Neural crest cell (in vitro differentiated cells): Measurements from ENCODE around the gene PRR13. TPM values are rescaled to one million over a fixed set of nuclear protein-coding genes. Genes with fewer than 3 reads are reported as not detected.
"Not testable (repeated sequence)": the region's sequence is repeated elsewhere in the genome, so short reads cannot be mapped to it uniquely, and the experiment has no call there.

Experiments
- DNase-seq: peaks from one replicate; pipeline ENCODE4 v3.0.0; 2021; ENCODE audit warnings: low read depth, mixed read lengths, low spot score
- H3K27ac Mint-ChIP-seq: one replicate; pipeline ENCODE4 v1.8.0; 2021; ENCODE audit warnings: mild to moderate bottlenecking, mixed read lengths; ENCODE audit not compliant: unreplicated experiment
- H3K27me3 Mint-ChIP-seq: 2 replicates; pipeline ENCODE4 v1.8.0; 2021; ENCODE audit warnings: low read depth, mild to moderate bottlenecking, mixed read lengths
- H3K36me3 Mint-ChIP-seq: 2 replicates; pipeline ENCODE4 v1.8.0; 2021; ENCODE audit warnings: low read depth, mild to moderate bottlenecking, mixed read lengths
- H3K4me1 Mint-ChIP-seq: 2 replicates; pipeline ENCODE4 v1.8.0; 2021; ENCODE audit warnings: mixed read lengths
- H3K4me3 Mint-ChIP-seq: one replicate; pipeline ENCODE4 v1.8.0; 2021; ENCODE audit warnings: mild to moderate bottlenecking, mixed read lengths
- H3K9me3 Mint-ChIP-seq: 2 replicates; pipeline ENCODE4 v1.8.0; 2021; ENCODE audit warnings: mixed read lengths
- total RNA-seq: library from RNA; stranded (reverse); gene quantifications from 2 replicates; pipeline ENCODE4 v1.2.1, GENCODE V29; 2021
- TF ChIP-seq, protein P1 (sequence below): fragments of 200-600 bp; sonication (generic); conservative IDR thresholded peaks from 2 replicates; pipeline ENCODE4 v1.5.0; 2021; ENCODE audit warnings: antibody characterized with exemption, mild to moderate bottlenecking

Gene PRR13
- total RNA-seq, 1 donor from 2014 or later = 82.8 TPM

DNA sequence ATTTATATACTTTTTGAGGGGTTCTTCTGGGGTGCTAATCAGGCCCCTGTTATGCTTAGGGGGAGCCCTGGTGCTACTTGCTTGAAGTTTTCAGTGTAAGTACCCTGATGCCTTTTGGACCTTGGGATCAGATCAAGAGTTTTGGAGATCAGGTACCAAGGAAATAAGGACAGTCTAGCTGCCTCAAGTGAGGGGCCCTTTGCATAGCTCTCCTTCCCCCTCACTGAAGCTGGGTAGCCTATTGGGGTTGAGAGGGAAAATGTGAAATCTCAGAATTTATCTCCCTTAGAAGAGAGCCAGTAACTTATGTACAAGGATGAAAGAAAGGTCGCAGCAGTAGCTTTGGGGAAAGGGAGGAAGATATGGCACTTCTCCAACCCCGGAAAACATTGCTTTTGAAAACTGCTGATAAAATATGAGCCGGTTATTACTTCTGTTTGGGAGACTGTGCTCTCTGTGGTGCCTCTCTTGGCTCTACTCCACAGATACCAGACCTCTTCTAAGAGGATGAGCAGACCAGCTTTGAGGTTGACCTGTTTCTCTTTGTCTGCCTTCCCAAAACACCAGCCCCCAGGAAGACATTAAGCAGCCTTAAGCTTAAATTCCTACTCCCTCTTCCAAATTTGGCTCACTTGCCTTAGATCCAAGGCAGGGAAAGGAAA is 26.6 kb upstream of the PRR13 start:
- Mint-ChIP-seq H3K9me3 (no peaks in the 10 kb centered on the region), H3K36me3 (peaks cover 12% of the 10 kb centered on the region), H3K4me3 (no peak overlapping the region), H3K4me1 (peaks cover 46% of the 10 kb centered on the region), H3K27me3 (no peaks in the 10 kb centered on the region), H3K27ac (peak overlapping the region; percentile 70)
- TF ChIP-seq, protein P1, sequence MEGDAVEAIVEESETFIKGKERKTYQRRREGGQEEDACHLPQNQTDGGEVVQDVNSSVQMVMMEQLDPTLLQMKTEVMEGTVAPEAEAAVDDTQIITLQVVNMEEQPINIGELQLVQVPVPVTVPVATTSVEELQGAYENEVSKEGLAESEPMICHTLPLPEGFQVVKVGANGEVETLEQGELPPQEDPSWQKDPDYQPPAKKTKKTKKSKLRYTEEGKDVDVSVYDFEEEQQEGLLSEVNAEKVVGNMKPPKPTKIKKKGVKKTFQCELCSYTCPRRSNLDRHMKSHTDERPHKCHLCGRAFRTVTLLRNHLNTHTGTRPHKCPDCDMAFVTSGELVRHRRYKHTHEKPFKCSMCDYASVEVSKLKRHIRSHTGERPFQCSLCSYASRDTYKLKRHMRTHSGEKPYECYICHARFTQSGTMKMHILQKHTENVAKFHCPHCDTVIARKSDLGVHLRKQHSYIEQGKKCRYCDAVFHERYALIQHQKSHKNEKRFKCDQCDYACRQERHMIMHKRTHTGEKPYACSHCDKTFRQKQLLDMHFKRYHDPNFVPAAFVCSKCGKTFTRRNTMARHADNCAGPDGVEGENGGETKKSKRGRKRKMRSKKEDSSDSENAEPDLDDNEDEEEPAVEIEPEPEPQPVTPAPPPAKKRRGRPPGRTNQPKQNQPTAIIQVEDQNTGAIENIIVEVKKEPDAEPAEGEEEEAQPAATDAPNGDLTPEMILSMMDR = no peak
- DNase-seq = no peak

- not testable (repeated sequence) for H3K9me3 Mint-ChIP-seq, H3K36me3 Mint-ChIP-seq, H3K4me3 Mint-ChIP-seq, DNase-seq, H3K27me3 Mint-ChIP-seq, H3K27ac Mint-ChIP-seq
- H3K4me1 Mint-ChIP-seq = peaks cover 46% of the 10 kb centered on the region
These were observed 25.7 kb upstream of the PRR13 start for GRCh38 chr12:53415752-53416389.

- not testable (repeated sequence) for H3K4me3 Mint-ChIP-seq, H3K27me3 Mint-ChIP-seq, H3K36me3 Mint-ChIP-seq, DNase-seq, H3K9me3 Mint-ChIP-seq, H3K27ac Mint-ChIP-seq
- H3K4me1 Mint-ChIP-seq = peaks cover 47% of the 10 kb centered on the region
These were observed 24.2 kb upstream of the PRR13 start for GRCh38 chr12:53417291-53417816.

DNA sequence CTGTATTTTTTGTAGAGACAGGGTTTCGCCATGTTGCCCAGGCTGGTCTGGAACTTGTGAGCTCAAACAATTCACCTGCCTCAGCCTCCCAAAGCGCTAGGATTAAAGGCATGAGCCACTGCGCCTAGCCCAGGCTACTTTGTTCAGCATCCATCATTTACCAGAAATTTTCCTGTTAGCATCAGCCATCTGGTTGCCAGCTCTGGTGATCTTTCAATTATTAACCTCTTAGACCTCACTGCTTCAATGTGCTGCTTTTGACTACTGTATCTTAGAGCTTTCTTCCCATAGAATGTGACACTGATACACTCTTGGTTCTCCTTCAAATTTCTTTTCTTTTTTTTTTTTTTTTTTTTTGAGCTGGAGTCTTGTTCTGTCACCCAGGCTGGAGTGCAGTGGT is 23.3 kb upstream of the PRR13 start:
- no peaks in the 10 kb centered on the region for H3K36me3 Mint-ChIP-seq
- TF ChIP-seq, protein P1 = no peak
- H3K4me1 Mint-ChIP-seq = peaks cover 38% of the 10 kb centered on the region
- no peaks in the 10 kb centered on the region for H3K27me3 Mint-ChIP-seq
- H3K27ac Mint-ChIP-seq = no peak overlapping the region
- no peaks in the 10 kb centered on the region for H3K9me3 Mint-ChIP-seq
- H3K4me3 Mint-ChIP-seq = no peak overlapping the region
- DNase-seq = no peak

- Mint-ChIP-seq H3K4me3 (no peak overlapping the region), H3K36me3 (no peaks in the 10 kb centered on the region), H3K27ac (no peak overlapping the region), H3K27me3 (no peaks in the 10 kb centered on the region), H3K9me3 (no peaks in the 10 kb centered on the region), H3K4me1 (peaks cover 23% of the 10 kb centered on the region)
- TF ChIP-seq, protein P1 = no peak
- DNase-seq = no peak
These were observed 21.8 kb upstream of the PRR13 start for GRCh38 chr12:53419756-53420155.

- not testable (repeated sequence) for H3K36me3 Mint-ChIP-seq, H3K9me3 Mint-ChIP-seq, H3K27me3 Mint-ChIP-seq, H3K4me3 Mint-ChIP-seq, H3K4me1 Mint-ChIP-seq, H3K27ac Mint-ChIP-seq, DNase-seq
These were observed 19.3 kb upstream of the PRR13 start for GRCh38 chr12:53422247-53422646.

- TF ChIP-seq, protein P1 = no peak
- no peak for DNase-seq
- Mint-ChIP-seq H3K27ac (no peak within 1 kb of the TSS), H3K9me3 (no peaks in the 10 kb centered on the region), H3K4me1 (peaks cover 6% of the 10 kb centered on the region), H3K27me3 (no peaks in the 10 kb centered on the region), H3K36me3 (no peaks in the 10 kb centered on the region), H3K4me3 (no peak within 1 kb of the TSS)
These were observed 17.9 kb upstream of the PRR13 start, which contains the start of gene AMHR2 for GRCh38 chr12:53423597-53423996. Gene AMHR2 (plus strand): TSS chr12:53423855. CDS start chr12:53423935, 80 bp downstream.
